OCI-LY7 (cell line): ENCODE measurements around the gene TAB2. TPM values are rescaled to one million over a fixed set of nuclear protein-coding genes. Genes with fewer than 3 reads are reported as not detected.

ENCODE experiments used
- BruUV-seq: library from RNA; stranded (reverse); fragments of 400-500 nt; replicated peaks from 2 replicates; lab custom pipeline; 2021; lab: Mats Ljungman, UMichigan
- CTCF ChIA-PET: fragments of 300-600 bp; sonication (Branson Sonifier 250); formaldehyde crosslinking; loops from one replicate; lab custom pipeline; 2022; ENCODE audit warnings: antibody characterized with exemption; ENCODE audit not compliant: unreplicated experiment; lab: Charles Lee
- POLR2A ChIA-PET: fragments of 300-600 bp; sonication (Branson Sonifier 250); formaldehyde crosslinking; loops from one replicate; lab custom pipeline; 2022; ENCODE audit warnings: antibody characterized with exemption; lab: Charles Lee
- DNase-seq: peaks from one replicate; pipeline ENCODE4 v3.0.0-alpha.2; 2015; ENCODE audit warnings: low spot score
- H2AFZ ChIP-seq: fragments of 200-600 bp; sonication (generic), shearing (Covaris generic); 2 replicates; pipeline ENCODE4 v1.6.1; 2014; ENCODE audit warnings: mild to moderate bottlenecking, antibody characterized with exemption, low read length, moderate library complexity
- H3K27ac ChIP-seq: fragments of 200-600 bp; sonication (generic); 2 replicates; pipeline ENCODE4 v1.5.1; 2014; ENCODE audit warnings: mixed run types, low read depth, mild to moderate bottlenecking, moderate library complexity, low read length, inconsistent platforms; ENCODE audit not compliant: poor library complexity, severe bottlenecking
- H3K36me3 ChIP-seq: fragments of 200-600 bp; sonication (generic); 2 replicates; pipeline ENCODE4 v1.6.1; 2014; ENCODE audit warnings: mild to moderate bottlenecking, antibody characterized with exemption, low read length, moderate library complexity, mixed read lengths; ENCODE audit not compliant: insufficient read depth
- H3K4me1 ChIP-seq: fragments of 200-600 bp; sonication (generic); 2 replicates; pipeline ENCODE4 v1.5.1; 2014; ENCODE audit warnings: mild to moderate bottlenecking, low read length; ENCODE audit not compliant: insufficient read depth, poor library complexity, severe bottlenecking
- H3K4me2 ChIP-seq: fragments of 200-600 bp; sonication (generic); 2 replicates; pipeline ENCODE4 v1.6.1; 2014; ENCODE audit warnings: mild to moderate bottlenecking, low read length
- H3K4me3 ChIP-seq: fragments of 200-600 bp; sonication (generic); 2 replicates; pipeline ENCODE4 v1.5.1; 2014; ENCODE audit warnings: mild to moderate bottlenecking, low read depth, low read length; ENCODE audit not compliant: poor library complexity, severe bottlenecking
- H3K79me2 ChIP-seq: fragments of 200-600 bp; sonication (generic); 2 replicates; pipeline ENCODE4 v1.6.1; 2016; ENCODE audit warnings: low read depth, mild to moderate bottlenecking, low read length, moderate library complexity, mixed read lengths; ENCODE audit not compliant: insufficient read depth
- H3K9me2 ChIP-seq: fragments of 200-600 bp; sonication (generic); 2 replicates; pipeline ENCODE4 v1.6.1; 2016; ENCODE audit warnings: mild to moderate bottlenecking, low read length, mixed read lengths; ENCODE audit not compliant: insufficient read depth
- H3K9me3 ChIP-seq: fragments of 200-600 bp; sonication (generic); 2 replicates; pipeline ENCODE4 v1.6.1; 2014; ENCODE audit warnings: mild to moderate bottlenecking, mixed run types, low read length, mixed read lengths
- H4K20me1 ChIP-seq: fragments of 200-600 bp; sonication (generic); 2 replicates; pipeline ENCODE4 v1.6.1; 2014; ENCODE audit warnings: mild to moderate bottlenecking, antibody characterized with exemption, low read length, moderate library complexity, mixed read lengths; ENCODE audit not compliant: insufficient read depth
- CTCF ChIP-seq: fragments of 200-600 bp; sonication (generic); conservative IDR thresholded peaks from 2 replicates; pipeline ENCODE4 v1.5.1; 2014; ENCODE audit warnings: mild to moderate bottlenecking, antibody characterized with exemption, low read length, moderate library complexity, mixed read lengths
- EZH2phosphoT487 ChIP-seq: fragments of 200-600 bp; sonication (generic); IDR thresholded peaks from 2 replicates; pipeline ENCODE4 v1.6.1; 2018; ENCODE audit warnings: low read depth, borderline replicate concordance, mild to moderate bottlenecking, mixed run types, antibody characterized with exemption, low read length, moderate library complexity, mixed read lengths
- intact Hi-C: fragments of 100-400 bp; cut with micrococcal nuclease; formaldehyde crosslinking; loops from one replicate; pipeline ENCODE4 v1.10.0; 2022; ENCODE audit not compliant: unreplicated experiment
- total RNA-seq, 2 experiments: library from RNA; depleted of rRNA in 1 of 2; stranded (reverse); fragments of >200 nt in 1 of 2; shearing (Covaris generic) in 1 of 2; gene quantifications; 2 replicates each; pipeline ENCODE4 v1.2.3, GENCODE V29; 2014 to 2022

Gene TAB2
- total RNA-seq, 2 experiments from 2014 or later, result 17.3 to 35.8 TPM

DNA sequence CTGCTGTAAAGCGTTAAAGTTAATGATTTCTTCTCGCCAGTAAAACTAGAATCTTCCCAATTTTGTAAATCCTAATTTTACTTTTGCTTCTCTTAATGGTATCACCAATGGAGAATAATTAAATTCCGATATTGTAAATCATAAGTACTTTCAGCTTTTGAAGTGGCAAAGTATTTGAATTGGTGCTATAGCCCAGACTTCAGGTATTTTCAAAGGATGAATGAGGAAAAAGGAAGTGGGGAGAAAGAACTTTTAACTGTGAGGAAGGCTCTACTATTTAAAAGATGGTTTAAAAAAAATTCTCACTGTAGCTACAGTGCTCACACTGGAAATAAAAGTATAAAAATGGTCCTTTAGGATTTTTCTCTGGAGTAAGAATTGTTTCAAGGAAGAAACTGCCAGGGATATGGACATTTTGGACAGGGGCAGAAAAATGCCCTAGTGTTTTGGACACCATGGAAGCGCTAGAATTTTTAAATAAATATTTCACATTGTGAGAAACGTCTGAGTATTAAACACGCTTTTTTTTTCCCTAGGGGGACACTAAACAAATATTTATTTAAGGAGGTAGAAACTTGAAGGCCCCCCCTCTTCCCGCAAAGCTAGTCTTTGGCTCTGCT, 1.3 kb upstream of the TAB2 start:
- POLR2A ChIA-PET, result interaction anchor here (0.7 to 1.1 kb wide), 5 partner anchors 24 to 331 kb away, joined by 3 to 5 read pairs (median 3); no protein-coding TSS in a partner anchor
- Histone ChIP-seq H3K27ac (peak overlapping the region; percentile 86), H3K79me2 (peaks cover 30% of the 10 kb centered on the region)

GRCh38 chr6:149316740-149317643, 520 bp upstream of the TAB2 start:
- Histone ChIP-seq H3K27ac (peak overlapping the region; percentile 86), H4K20me1 (peaks cover 28% of the 10 kb centered on the region), H3K79me2 (peaks cover 37% of the 10 kb centered on the region), H3K4me1 (peaks cover 20% of the 10 kb centered on the region), H3K4me3 (peak overlapping the region; percentile 75), H2AFZ (peak overlapping the region; percentile 90), H3K36me3 (0 out of 2 replicates have a peak, but pooled peaks cover 1% of the 10 kb centered on the region), H3K9me3 (no peaks in the 10 kb centered on the region), H3K4me2 (peak overlapping the region; percentile 81), H3K9me2 (no peaks in the 10 kb centered on the region)
- DNase-seq, result peak; percentile 94
- TF ChIP-seq CTCF (peak; percentile 46; the same call in 1 of the 2 replicates), EZH2phosphoT487 (no peak)
- ChIA-PET CTCF (interaction anchor here (0.6 kb wide), 1 partner anchor 166 kb away, joined by 3 read pairs; no protein-coding TSS in a partner anchor), POLR2A (interaction anchor here (0.6 to 1.1 kb wide), 6 partner anchors 24 to 423 kb away, joined by 3 to 5 read pairs (median 4); no protein-coding TSS in a partner anchor)
- BruUV-seq, result no TSS peak
- intact Hi-C loops, result loop anchor here (2.0 to 10.0 kb wide), 5 partner anchors 70 to 290 kb away; no protein-coding TSS in a partner anchor

More for the DNA sequence above, 1.3 kb upstream of the TAB2 start:
- CTCF ChIA-PET, result interaction anchor here (0.6 kb wide), 1 partner anchor 167 kb away, joined by 3 read pairs; no protein-coding TSS in a partner anchor
- Histone ChIP-seq H3K4me3 (peak overlapping the region; percentile 75), H3K36me3 (no peaks in the 10 kb centered on the region), H4K20me1 (peaks cover 20% of the 10 kb centered on the region; the same call in 1 of the 2 replicates), H3K4me2 (peak overlapping the region; percentile 81), H2AFZ (peak overlapping the region; percentile 90), H3K4me1 (peaks cover 20% of the 10 kb centered on the region), H3K9me2 (no peaks in the 10 kb centered on the region), H3K9me3 (no peaks in the 10 kb centered on the region)
- intact Hi-C loops, result loop anchor here (2.0 to 10.0 kb wide), 5 partner anchors 69 to 289 kb away; no protein-coding TSS in a partner anchor
- no peak for DNase-seq
- BruUV-seq, result TSS peak; percentile 85
- no peak for TF ChIP-seq EZH2phosphoT487
- no peak for TF ChIP-seq CTCF
